GM18861 (cell line): ENCODE data around the gene NAV1.

ENCODE experiments used
- ATAC-seq: cut with Tn5 transposase; IDR thresholded peaks from one replicate; pipeline ENCODE4 v1.9.1; 2021; ENCODE audit not compliant: unreplicated experiment

NAV1 gene

DNA sequence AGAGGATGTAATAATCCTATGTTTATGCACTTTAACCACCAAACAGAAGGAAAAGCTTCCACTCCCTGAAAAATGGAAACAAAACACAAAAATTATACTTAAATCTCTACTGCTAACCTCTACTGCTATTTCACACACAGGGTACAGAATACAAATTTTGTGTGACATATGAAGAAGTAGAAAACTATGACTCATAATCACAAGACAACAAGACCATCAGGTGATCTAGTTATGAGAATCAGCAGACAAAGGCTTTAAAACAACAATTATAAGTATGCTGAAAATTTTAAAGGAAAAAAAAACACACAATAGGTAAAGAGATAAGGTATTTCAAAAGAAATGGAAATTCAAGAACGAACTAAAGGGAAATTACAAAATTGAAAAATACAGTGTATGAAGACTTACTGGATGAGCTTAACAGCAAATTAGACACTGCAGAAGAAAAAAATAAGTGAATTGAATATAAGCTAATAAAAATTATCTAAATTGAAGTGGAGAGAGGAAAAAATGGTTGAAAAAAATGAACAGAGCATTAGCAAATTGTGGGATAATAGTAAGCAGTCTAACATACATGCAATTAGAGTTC is 13.6 kb upstream of the NAV1 start:
- ATAC-seq = no peak

DNA sequence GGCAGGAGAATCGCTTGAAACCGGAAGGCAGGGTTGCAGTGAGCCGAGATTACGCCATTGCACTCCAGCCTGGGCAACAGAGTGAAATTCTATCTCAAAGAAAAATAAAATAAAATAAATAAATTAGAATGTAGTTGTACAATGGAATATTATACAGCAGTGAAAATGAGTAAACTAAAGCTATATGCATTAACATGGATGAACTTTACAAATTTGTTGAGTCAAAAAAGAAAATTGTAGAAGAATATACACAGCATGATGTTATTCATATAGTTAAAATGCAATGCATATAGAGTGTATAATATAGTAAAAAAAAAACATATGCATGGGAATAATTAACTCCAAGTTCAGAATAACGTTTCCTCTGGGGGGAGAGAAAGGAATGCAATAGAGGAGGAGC is 11.0 kb upstream of the NAV1 start:
- ATAC-seq = no peak

DNA sequence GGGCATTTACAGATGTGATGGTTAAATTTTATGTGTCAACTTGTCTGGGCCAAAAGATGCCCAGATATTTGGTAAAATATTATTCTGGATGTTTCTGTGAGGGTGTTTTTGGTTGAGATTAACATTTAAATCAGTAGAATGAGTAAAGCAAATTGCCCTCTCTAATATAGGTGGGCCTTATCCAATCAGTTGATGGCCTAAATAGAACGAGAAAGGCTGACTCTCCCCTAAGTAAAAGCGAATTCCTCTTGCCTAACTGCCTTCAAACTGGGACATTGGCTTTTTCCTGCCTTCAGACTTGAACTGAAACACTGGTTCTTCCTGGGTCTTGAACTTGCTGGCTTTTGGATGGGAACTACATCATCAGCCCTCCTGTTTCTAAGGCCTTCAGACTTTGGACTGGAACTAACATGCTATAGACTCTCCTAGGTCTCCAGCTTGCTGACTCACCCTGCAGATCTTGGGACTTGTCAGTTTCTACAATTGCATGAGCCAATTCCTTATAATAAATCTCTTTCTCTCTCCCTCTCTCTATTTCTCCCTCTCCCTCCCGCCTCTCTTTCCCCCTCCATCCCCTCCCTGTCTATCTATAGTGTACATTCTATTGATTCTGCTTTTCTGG is 10.2 kb upstream of the NAV1 start:
- ATAC-seq = no peak

DNA sequence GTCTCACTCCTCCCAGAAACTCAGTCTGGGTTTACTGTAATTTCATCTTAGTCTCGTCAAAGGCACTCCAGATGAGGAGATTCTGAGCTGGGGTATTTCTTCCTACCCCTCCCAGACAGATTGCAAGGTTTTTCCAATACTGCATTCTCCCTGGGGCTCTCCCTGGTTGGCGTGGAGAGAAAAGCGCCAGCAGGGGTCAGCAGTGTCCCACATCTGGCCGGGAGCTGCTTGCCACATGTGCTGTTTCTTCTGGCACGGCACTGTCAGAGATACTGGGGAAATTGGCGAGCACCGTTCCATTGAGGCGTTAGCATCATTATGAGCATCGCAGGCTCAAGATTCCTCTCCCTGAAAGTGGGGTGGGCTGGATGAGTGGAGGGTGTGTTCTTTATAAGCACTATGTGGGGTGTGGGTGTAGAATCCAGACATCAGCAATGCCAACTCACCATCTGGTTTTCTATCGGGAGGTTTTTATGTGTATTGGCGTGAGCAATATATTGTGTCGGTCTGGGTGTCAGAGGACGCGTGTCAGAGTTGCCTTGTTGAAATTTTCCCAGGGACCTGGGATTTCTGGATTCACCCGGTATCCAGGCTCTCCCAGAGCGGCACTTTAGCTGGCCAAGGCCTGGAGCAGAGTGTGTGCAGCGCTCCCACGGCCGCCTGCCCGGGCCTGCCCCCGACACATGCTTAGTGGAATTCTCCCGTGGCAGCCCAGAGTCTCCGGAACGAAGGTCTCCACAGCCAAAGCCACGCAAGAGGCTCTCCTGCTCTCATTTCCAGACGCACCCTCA is 8.0 kb upstream of the NAV1 start:
- no peak for ATAC-seq

DNA sequence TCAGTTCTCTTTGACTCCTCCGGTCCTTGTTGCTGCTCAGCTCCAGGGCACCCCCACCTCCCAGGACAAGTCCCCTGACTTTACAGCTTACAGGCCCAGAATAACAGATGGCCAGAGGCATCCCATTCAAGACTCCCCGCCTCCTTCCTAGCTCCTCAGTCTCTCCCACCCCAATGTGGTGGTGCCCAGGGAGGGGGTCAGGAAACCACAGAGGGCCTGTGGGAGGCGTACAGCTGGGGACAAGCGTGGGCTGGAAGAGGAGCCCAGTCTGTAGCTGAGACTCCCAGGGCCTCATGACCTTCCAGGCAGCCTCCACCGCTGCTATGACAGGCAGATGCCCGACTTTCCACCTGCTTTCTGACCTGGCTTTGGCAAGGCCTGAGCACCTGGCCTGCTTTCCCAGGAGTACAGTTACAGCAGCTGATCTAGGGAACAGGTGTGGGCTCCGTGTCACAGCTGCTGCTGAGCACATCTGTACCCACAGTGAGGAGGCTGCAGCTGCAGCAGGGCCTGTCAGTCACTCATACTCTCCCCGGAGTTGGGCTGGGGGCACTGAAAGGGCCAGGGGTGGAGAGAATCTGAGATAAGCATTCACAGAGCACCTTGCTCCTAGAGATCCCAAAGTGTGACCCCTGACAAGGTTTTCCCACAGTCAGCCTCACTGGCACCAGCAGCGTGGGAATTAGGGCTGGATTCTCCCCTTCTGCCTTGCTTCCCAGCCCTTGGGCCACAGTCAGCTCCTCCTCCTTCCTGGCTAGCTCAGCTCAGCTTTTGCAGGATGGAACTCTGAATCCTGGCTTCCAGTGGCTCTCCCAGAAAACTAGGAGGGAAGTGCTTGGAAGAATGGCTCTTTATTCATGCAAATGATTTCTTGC is 7.1 kb upstream of the NAV1 start:
- ATAC-seq = no peak

DNA sequence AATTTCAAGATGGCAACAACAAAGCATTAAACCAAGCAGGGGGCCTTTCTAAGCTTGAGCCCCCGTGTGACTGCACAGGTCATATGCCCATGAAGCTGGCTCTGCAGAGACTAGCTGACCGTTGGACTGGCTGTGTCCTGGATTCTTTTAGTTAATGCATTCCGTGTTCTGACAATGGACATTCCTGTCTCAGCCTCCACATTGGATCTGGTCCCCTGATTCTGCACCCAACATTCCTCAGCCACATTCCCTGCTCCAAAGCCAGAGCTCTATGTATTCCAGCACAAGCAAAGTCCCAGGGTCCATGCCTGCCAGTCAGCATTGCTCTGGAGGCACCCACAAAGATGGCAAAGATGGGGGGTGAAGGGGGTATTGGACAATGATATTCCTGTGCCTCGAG is 5.1 kb upstream of the NAV1 start:
- no peak for ATAC-seq

DNA sequence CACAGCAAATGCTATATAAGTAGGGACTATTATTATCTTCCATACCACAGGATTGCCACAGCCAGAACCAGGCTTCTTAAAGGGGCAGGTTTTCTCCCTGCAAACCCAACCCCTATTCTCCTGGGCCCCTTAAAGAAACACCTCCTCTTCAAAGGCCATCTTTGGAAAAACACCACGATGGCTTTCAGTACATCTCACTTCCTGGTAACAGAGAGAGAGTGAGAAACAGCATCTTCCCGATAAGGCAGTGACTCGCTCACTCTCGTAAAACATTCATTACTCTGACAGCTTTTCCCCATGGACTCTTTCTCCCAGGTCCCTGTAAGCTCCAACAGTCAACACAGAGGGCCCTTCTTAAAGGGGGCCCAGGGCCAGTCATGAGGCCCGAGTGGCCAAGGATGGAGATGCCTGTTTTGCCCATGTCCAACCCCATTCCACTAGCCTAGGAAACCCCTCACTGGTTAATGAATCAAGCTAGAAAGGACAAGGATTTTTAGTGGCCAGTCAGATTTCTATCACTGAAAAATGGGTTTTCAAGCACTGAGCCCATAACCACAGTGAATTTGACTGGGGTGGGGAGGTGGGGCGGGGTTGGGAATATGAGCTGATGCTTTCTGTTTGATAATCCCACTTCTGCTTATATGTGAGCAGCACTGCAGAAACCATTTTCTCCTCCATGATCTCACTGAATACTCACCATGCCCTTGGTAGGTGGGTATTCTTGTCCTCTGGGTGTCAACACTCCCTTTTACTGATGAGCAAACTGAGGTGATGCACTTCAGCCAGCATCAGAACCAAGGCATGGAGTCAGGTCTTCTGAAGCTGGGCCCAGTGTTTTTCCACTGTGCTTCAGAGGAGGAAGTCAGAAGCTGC is 3.6 kb upstream of the NAV1 start:
- ATAC-seq = no peak

DNA sequence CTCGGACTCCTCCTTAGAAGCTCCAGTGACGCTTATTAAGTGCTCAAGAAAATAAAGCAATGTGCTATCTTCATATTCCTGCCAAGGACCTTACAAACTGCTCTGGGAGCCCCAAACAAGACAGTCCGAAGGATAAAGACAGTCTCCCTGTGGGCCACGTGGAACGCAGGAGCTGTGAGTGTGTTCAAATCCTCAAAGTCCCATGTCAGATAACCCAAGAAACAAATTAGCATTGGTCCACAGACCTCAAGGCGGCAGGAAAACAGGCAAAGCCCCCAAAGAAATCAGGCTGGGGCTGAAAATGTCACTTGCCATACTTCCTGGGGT is 3.0 kb upstream of the NAV1 start:
- no peak for ATAC-seq

DNA sequence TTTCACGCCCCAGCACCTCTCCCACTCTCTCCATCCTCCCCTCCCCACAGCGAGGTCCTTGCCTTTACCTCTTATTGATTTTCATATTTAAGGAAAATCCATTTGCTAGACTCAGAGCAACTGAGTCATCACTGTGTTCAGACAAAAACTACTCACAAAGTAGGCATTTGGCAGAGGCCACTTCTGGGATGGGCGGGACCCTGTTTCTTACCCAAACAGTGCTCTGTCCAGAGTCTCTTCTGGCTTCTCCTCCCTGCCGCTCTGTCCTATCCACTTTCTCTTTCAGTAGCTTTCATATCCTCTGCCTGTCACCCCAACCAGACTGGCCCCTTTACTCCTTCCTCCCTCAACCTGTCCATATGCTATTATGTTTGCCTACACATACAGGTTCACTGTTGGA is 2.4 kb upstream of the NAV1 start:
- no peak for ATAC-seq

DNA sequence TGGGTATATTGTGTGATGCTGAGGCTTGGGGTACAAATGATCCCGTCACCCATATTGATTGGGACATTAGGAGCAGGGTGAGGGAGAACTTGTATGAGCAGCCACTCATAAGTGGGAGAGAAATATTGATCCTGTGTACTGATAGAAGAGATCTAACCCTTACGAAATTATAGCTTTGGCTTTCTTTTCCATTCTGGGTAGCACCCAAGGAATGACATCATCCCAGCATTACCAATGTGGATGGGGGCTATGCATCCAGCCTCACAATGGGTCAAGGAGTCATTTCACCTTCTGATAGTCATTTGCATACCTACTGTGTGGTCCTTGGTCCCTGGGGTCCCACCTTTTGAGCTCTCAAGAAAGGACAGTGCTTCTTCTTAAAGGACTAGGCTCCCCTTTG is 1.9 kb upstream of the NAV1 start:
- no peak for ATAC-seq

DNA sequence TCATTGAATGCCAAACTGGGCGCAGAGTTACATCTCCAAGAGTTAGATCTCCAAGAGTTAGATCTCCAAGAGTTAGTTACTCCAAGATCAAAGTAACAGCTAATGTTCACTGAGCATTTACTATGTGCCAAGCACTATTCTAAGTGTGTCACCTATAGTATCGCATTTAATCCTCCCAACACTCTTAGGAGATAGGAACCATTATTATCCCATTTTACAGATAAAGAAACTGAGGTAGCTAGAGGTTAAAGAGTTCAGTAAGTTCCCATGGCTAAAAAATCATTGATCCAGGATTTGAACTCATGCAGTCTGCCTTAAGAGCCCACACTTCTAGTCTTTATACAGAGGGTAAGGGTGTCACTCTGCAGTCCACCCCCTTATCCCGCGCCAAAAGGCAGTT is 1.5 kb upstream of the NAV1 start:
- no peak for ATAC-seq

DNA sequence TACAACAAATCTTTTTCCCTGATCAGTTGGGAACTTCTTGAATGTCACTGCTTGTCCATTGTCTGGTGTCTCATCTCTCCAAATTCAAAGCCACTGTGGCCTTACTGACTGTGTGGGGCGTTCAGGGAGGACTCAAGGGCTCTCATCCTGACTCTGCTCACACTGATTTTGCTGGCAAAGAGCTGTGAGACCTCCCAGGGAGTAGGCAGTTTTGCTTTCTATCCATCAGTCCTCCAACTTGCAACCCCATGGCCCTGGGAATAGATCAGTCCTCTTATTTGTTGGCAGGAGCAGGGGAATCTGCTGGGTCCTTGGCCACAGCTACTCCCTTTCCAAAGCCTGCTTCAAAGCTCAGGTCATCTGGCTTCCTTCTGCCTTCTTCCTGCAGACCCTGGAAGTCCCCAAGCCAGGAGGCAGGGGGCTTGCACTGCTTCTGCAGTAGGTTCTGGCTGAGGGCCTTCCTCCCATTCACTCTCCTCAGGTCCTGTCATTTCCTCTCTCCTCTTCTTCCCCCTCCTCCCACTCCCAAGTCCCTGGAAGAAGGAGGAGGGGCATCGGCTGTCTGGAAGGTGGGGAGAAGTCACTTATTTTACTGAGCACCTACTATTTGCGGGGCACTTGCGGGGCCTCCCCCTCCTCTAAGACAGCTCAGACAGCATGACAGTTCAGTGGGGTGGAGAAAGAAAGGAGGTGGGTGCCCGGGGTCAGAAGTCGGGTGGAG is 876 bp upstream of the NAV1 start:
- ATAC-seq = no peak

DNA sequence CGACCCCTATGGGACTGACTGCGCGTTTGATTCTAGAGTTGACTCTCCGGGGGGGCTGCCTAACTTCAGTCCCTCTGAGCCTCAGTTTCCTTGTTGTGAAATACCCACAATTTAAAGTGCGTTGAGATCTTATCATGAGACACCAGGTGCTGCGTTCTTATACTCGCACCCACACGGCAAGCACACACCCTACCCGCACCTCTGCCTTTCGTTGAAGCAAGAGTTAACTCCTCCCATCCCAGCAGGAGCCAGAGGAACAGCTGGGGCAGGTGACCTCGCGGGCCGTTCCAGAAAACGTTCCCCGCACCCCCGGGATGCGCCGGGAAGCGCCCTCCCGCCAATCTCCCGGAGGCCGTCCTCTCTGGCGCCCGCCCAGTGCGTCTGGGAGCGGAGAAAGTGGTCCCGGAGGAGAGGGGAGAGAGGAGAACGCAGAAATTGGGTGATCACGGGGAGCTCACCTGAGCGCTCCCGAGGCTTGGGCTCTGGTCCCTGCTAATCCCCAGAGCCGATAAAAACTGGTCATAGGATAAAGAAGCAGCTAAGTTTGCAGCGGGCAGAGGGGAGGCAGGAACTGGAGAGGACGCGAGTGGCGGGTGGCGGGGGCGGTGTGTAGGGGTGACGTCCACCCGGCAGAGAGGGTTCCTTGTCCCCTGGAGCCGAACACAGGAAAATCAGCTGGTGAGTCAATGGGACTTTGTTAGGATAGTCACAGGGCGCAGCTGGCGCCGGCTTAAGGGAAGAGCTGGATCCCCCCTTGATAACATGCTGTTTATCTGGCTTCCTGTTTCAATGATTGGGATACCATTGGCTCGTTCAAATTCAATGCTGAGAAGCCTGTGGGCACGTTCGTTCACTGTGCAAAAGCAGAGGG is 869 bp downstream of the NAV1 start:
- no peak for ATAC-seq

DNA sequence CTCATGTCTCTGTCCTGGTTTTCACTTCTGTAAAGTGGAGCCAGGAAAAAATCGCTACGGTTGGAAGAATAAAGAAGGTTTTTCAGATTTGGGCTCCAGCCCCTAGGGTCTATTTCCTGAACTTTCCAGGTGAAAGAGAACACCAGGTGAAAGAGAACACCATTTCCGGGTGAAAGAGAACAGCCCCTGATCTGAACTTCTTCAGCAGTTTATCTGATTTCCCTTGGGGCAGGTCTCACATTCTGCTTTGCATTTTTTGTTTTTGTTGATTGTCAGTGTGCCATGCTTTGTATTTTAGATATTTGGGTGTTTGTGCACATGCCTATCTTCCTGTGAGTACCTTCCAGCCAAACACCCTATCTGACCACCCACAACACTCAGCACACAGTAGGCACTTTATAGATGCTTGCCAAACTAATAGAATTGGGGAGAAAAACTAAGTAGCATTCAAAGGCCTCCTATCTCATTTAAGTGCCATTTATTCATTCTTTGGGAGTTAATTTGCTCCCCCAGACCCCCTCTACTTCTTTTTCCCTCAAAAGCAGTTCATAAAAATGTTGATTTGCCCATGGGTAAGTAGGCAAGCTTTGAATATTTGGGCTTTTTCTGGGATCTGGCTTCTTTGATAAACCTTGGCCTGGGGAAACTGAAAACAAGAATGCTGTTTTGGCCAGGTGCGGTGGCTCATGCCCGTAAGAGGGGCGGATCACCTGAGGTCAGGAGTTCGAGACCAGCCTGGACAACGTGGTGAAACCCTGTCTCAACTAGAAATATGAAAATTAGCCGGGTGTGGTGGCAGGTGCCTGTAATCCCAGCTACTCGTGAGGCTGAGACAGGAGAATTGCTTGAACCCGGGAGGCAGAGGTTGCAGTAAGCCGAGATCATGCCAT is 2.2 kb downstream of the NAV1 start:
- no peak for ATAC-seq

DNA sequence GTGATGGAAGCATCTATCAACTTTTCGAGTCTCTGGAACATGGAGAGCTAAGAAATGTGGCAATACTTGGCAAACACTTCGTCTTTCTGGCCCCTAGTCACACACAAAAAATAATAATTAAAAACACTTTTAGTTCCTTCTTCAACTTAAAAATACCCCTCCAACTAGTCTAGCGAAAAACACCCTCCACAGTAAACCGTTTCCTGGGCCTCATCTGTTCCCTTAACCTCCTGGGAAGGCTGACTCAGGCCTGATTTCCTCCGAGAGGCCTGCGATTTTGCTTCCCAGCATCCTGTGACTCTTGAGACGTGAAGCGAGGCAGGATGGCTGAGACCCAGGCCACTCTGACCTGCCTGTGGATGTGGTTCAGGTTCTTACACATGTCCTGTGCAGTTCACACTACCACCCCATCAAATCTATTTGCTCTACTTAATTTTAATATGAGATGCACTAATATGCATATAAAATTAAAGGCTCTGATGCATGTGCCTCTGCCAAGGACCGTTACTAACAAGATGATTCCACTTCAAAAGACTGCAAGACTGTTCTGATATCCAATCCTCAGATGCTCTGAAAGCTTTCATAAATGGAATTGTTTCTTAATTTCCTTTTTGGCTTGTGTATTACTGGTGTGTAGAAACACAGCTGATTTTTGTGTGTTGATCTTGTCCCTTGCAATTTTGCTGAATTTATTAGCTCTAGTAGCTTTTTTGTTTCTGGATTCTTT is 3.5 kb downstream of the NAV1 start:
- no peak for ATAC-seq

DNA sequence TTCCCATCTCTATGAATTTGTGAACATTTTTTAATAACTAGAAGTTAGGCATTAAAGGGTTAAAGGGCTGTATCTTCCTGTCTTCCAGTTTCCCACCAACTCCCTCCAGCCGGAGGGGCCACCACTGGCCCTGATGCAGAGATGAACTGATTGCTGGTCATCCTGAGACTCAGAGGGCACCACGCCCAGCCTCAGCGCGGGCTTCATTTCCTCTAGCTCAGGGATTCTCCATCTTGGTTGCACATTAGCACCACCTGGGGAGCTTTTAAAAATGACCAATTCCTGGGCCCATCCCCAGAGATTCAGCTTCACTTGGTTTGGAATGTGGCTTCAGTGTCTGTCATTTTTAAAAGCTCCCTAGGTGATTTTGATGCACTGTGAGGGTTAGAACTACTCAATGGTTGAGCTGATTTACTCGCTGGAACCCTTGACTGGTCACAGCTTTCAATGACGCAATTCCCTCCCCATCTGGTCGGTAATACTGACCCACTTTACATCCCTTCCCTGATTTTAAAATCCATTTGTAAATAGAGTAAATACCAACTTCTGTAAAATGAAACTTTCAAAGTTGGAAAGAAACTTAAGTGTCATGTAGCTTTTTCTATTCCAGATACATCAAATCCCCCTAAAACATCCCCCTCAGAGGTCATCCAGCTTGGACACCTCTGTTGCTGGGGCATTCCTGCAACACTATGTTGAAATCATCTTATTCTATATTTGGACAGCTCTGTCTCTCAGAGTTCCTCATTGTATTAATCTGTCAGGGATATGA is 5.1 kb downstream of the NAV1 start:
- no peak for ATAC-seq

DNA sequence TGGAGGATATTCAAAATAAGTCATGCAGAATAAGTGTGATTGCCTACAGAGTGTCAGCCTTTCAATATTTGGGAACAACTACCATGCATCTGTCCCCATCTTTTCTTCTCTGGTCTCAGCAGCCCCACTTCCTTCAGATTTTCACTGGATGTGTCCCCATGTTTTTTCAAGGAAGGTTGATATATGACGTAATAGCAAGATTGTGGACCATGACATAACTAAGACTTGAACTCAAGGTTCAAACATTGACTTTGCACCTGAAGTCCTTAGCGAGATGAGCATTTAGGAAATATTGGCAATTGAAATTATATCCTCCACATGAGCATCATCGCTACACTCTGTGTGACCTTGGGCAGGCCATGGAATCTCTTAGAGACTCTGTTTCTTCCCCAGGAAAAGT is 5.8 kb downstream of the NAV1 start:
- ATAC-seq = no peak
